HG03442 (cell line): ENCODE data around the gene OR2L3.
"Not testable (repeated sequence)": the region's sequence is repeated elsewhere in the genome, so short reads cannot be mapped to it uniquely, and the experiment has no call there.

Source experiments
- ATAC-seq: cut with Tn5 transposase; IDR thresholded peaks from one replicate; pipeline ENCODE4 v1.9.1; 2021; ENCODE audit warnings: mild to moderate bottlenecking, moderate library complexity; ENCODE audit not compliant: unreplicated experiment

Gene OR2L3, protein sequence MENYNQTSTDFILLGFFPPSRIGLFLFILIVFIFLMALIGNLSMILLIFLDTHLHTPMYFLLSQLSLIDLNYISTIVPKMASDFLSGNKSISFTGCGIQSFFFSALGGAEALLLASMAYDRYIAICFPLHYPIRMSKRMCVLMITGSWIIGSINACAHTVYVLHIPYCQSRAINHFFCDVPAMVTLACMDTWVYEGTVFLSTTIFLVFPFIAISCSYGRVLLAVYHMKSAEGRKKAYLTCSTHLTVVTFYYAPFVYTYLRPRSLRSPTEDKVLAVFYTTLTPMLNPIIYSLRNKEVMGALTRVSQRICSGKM

DNA sequence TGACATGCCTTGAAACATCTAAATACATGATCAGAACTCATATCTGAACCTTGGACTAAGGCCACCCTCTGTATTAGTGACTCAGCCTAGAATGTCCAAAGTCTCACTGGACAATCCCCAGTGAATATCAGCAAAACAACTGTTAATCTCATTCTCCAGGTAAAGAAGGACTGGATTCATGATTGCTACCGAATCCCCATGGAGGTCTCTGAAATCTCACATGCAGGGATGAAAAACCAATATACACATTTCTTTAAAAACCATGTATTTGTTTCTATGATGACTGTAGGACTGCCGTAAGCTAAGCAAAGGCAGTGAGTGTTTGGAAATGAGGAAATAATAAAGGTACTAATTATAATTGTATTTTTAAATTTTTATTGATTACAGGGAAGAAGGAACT, at the start of gene OR2L3:
OR2L3 (plus strand) TSS at position 301 of the 400 bp plus-strand sequence. CDS start 13,846 bp downstream, outside the sequence.
- ATAC-seq, result no peak

DNA sequence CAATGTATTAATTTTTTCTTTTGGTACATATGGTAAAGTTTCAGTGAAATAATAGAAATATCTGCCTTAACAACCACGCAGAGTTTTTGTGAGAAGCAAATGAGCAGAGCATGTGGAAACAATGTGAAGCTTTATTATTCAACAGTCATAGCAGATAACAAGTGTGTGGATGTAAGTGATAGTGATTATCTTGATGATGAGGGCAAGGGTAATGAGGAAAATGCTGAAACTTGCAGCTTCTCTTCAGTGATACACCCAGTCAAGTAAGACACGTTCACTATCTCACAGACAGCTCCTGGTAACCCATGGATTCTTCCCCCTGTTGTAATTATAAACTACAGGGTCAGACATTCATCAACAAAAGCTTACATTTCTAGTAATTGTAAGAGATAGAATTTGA, 47.8 kb upstream of the OR2L3 start:
- no peak for ATAC-seq

DNA sequence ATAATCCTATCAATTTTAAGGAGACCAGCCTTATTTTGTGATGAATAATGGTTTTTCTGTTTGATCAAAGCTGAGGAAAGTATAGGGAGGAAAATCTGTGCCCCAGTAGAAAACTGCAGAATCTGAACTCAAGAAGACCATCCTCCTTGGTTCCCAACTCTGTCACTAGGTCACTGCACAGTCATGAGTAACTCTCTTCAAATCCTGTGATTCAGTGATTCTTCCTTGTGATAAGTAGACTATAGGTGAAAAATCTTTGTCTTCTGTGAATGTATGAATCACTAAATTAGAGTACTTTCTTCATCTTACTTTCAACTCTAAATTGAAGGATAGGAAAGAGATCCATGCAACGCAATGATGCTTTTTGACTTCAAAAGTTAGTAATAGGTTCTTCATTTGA, 46.5 kb upstream of the OR2L3 start:
- no peak for ATAC-seq

DNA sequence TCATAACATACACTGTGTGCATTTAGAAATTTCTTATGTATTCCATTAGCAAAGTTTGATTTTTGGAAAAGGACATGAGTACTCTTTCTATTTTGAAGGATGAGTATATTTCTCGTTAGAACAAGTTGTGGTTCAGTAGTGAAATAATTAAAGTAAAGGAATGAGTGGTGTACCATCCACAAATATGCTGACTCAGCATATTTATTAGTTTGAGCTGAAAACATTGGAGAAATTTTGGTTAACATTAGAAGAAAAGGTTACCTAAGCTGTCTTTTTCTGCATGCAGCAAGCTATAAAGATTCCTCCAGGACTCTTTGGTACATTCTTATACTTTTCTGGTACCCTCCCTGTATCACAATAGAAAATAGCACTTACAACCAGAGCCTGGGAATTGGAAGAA, 38.9 kb upstream of the OR2L3 start:
- ATAC-seq, result no peak

DNA sequence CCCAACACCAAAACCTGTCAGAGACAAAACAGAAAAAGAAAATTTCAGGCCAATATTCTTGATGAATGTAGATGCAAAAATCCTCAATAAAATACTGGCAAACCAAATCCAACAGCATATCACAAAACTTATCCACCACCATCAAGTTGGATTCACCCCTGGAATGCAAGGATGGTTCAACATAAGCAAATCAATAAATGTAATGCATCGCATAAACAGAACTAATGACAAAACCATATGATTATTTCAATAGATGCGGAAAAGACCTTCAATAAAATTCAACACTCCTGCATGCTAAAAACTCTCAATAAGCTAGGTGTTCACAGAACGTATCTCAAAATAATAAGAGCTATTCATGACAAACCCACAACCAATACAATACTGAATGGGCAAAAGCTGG, 37.0 kb upstream of the OR2L3 start:
- ATAC-seq, result no peak

DNA sequence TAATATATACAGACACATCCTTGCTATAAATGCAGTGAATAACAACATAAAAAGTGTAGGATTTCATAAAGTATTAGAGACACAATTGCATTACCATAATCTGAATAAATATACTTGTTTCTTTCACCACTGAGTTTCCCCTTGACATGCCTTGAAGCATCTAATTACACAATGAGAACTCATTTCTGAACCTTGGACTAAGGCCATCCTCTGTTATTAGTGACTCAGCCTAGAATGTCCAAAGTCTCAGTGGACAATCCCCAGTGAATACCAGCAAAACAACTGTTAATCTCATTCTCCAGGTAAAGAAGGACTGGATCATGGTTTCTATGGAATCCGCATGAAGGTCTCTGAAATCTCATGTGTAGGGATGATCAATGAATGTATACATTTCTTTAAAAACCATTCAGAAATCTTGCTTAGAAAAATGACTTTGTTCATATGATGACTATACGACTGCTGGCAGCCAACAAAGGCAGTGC, 33.4 kb upstream of the OR2L3 start, which contains the start of gene OR2L5:
OR2L5 (plus strand) TSS at position 432 of the 482 bp plus-strand sequence. CDS start 8,288 bp downstream, outside the sequence.
- ATAC-seq, result no peak

DNA sequence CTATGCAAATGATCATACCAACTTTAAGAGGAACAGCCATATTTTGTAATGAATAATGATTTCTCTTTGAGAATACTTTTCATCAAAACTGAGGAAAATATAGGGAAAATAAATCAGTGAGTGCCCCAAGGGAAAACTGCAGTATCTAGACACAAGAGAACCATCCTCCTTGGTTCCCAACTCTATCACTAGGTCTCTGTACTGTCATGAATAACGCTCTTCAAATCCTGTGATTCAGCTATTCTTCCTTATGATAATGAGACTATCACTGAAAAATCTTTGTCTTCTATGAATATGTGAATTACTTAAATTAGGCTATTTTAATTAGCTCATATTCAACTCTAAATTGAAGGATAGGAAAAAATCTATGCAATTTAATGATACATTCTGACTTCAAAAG, 30.8 kb upstream of the OR2L3 start:
- ATAC-seq, result no peak

DNA sequence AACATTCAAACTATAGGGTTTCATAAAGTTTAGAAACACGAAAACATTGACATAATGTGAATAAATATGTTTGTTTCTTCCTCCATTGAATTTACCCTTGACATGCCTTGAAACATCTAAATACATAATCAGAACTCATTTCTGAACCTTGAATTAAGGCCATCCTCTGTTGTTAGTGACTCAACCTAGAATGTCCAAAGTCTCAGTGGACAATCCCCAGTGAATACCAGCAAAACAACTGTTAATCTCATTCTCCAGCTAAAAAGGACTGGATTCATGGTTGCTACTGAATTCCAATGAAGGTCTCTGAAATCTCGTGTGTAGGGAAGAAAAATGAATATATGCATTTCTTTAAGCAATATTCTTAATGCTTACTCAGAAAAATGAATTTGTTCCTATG, 16.9 kb upstream of the OR2L3 start, which contains the start of gene OR2L2:
OR2L2 (plus strand) TSS at position 301 of the 400 bp plus-strand sequence. CDS start 8,198 bp downstream, outside the sequence.
- no peak for ATAC-seq

DNA sequence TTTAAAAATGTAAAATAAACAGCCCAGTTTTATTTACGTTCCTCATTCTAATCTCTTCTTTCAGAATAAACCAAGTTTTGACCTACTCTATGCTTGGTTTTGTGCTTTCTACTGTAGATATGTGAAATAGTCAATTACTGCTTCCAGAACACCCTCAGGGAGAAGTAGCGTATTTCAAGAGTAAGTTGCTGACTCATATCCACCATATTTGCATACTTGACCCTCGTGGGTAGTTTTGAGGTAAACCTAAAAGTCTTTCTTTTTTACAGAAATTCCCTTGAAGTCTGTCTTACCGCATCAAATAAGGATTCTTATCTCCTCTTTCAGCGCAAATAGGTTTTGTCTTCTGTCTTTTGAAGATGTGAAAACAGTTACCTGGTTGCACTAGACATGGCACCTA, 1.4 kb upstream of the OR2L3 start:
- ATAC-seq, result peak; percentile 81

DNA sequence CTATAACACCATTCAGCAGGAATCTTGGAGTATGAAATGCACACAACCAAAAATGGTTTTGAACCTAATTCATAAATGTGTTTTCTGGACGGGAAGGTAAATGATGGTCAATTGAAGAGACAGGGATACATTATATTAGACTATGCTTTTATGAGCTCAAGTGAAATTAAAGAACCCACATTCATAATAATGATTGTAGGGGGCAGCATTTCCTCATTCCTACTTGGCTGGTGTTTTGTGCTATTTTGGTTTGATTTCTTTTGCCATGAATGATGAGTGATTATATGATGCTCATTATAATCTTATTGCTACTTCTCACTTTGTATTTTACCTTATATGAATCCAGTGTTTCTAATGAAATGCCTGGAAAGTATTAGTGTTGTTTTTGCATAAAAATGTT, 372 bp downstream of the OR2L3 start:
- no peak for ATAC-seq

DNA sequence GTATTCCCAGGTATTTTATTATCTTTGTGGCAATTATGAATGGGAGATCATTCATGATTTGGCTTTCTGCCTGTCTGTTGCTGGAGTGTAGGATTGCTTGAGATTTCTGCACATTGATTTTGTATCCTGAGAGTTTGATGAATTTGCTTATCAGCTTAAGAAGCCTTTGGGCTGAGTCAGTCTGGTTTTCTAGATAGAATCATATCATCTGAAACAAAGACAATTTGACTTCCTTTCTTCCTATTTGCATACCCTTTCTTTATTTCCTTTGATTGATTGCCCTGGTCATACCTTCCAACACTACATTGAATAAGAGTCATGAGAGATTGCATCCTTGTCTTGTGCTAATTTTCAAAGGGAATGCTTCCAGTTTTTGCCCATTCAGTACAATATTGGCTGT, 8.0 kb downstream of the OR2L3 start:
- ATAC-seq, result no peak

DNA sequence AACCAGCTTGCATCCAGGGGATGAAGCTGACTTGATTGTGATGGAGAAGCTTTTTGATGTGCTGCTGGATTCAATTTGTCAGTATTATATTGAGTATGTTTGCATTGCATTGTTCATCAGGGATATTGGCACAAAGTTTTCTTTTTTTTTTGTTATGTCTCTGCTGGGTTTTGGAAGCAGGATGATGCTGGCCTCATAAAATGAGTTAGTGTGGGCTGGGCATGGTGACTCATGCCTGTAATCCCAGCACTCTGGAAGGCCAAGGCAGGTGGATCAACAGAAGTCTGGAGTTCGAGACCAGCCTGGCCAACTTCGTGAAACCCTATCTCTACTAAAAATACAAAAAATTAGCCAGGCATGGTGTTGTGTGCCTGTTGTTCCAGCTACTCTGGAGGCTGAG, 8.6 kb downstream of the OR2L3 start:
- no peak for ATAC-seq

DNA sequence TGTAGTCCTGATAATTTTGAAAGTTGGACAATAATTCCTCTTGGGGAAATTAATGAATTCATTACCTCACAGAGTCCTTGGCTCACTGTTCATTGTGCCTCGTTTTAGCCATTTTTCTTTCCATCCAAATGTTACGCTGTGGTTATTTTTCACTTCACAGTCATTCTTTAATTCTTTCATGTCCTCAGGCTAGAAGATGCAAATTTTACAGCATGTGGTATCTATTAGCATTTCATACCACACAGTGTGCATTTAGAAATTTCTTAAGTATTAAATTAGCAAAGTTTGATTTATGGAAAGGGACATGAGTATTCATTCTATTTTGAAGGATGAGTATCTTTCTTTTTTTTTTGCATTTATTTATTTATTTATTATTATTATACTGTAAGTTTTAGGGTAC, 18.4 kb downstream of the OR2L3 start:
- no peak for ATAC-seq

DNA sequence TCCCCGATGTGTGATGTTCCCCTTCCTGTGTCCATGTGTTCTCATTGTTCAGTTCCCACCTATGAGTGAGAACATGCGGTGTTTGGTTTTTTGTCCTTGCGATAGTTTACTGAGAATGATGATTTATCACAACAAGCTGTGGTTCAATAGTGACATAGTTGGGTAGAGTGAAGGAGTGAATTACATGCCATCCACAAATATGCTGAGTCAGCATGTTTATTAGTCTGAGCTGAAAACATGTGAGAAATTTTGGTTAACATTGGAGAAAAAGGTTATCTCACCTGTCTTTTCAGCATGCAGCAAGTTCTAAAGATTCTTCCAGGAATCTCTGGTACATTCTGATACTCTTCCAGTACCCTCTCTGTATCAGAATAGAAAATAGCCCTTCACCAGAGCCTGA, 19.0 kb downstream of the OR2L3 start:
- ATAC-seq, result no peak

DNA sequence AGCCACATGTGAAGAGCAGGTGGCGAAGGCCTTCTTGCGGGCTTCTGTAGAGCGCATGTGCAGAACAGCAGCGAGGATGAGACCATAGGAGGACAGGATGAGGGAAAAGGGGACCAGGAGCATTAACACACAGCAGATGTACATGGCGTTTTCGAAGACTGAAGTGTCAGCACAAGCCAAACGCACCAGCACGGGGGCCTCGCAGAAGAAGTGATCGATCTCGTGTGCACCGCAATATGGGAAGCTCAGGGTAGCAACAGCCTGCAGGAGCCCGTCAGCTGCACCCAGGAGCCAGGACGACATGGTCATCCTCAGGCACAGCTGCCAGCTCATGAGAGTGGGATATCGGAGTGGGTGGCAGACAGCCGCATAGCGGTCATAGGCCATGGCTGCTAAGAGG, 37.2 kb downstream of the OR2L3 start:
- ATAC-seq, result not testable (repeated sequence)

DNA sequence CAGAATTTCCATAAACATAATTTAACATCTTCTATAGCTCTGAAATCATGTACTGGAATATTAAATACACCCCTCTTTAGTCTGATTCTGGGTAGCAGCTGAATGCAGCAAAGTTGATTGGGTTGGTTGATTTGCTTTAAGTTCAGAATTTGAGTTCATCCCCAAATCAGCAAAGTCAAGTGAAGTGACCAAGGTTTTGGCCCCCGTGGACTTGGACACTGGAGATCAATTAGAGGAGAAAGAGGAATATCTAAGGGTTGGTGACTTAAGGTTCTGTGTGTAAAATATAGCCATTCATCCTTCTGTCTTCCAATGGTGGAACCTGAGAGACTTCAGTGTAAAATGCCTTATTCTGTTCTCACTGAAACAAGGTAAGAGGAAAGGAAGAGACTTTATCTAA, 48.2 kb downstream of the OR2L3 start, which contains the start of gene OR2L13:
OR2L13 (plus strand) TSS at position 301 of the 400 bp plus-strand sequence. CDS start 4,192 bp downstream, outside the sequence.
- no peak for ATAC-seq

DNA sequence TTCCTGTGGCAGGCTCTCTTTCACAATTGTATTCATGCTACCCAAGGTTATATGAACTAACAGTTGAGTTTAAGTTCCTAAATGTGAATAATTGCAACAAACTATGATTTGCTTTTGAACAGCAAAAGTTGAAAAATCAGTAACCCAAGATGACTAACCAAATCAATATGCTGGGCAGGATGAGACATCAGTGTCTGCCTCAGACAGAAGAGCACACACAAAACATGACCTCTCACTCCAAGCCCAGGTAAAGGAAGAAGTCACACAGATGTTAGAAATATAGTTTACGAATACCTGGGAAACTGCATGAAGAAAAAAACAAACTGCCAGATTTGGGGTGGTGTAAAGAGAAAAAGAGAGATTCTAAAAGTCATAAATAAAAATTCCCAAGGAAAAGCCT, 51.9 kb downstream of the OR2L3 start:
- ATAC-seq, result no peak

DNA sequence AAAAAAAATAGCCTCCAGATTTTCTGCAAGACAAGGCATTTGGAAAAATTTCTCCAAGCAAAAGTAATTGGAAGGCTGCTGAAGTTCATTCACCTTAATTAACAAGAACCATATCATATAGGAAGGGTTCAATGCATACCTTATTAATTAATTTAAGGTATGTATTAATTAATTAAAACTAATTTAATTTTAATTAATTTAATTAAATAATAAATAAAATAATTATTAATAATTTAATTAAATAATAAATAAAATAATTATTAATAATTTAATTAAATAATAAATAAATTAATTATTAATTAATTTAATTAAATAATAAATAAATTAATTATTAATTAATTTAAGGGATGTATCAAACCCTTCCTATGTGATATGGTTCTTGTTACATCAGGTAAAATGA, 56.2 kb downstream of the OR2L3 start:
- no peak for ATAC-seq

DNA sequence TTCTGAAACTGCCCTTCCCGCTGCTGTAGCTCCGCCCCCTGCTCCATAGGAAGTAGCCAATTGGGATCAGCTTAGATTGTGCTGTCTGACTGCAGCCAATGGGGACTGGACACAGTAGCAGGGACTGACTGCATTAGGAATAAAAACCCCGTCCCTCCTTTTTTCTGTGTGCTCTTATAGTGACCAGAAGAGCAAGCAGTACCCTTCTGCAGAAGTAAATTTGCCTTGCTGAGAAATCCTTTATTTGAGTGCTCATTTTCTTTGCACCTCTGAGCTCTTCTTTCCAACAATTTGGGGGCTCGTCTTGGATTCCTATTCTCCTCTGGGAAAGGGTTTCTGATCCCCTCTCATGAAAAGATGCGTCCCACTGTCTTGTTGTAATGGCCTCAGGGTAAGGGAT, 64.5 kb downstream of the OR2L3 start:
- ATAC-seq, result no peak
